Gastroesophageal sphincter (tissue), 3 donors: ENCODE data around the gene PLCH2.

ENCODE experiments used
- CTCF ChIP-seq, 4 experiments: fragments of 200-600 bp in 2 of 4; fragments of 450-650 bp in 2 of 4; sonication (generic) in 1 of 4; IDR thresholded peaks; one replicate each; pipeline ENCODE4 v1.5.1; 2017 to 2019; ENCODE audit warnings: antibody characterized with exemption in 4 of 4, mild to moderate bottlenecking in 2 of 4, moderate library complexity in 2 of 4
- EP300 ChIP-seq: sonication (generic); formaldehyde crosslinking; IDR thresholded peaks from one replicate; pipeline ENCODE4 v1.6.1; 2017; ENCODE audit warnings: antibody characterized with exemption, mild to moderate bottlenecking
- POLR2A ChIP-seq, 2 donors: fragments of 450-650 bp; IDR thresholded peaks; one replicate each; pipeline ENCODE4 v1.6.1; 2017; ENCODE audit warnings: antibody characterized with exemption in 2 of 2, mild to moderate bottlenecking in 2 of 2, moderate library complexity in 1 of 2
- POLR2AphosphoS5 ChIP-seq: sonication (generic); formaldehyde crosslinking; IDR thresholded peaks from one replicate; pipeline ENCODE4 v1.6.1; 2017; ENCODE audit warnings: antibody characterized with exemption

DNA sequence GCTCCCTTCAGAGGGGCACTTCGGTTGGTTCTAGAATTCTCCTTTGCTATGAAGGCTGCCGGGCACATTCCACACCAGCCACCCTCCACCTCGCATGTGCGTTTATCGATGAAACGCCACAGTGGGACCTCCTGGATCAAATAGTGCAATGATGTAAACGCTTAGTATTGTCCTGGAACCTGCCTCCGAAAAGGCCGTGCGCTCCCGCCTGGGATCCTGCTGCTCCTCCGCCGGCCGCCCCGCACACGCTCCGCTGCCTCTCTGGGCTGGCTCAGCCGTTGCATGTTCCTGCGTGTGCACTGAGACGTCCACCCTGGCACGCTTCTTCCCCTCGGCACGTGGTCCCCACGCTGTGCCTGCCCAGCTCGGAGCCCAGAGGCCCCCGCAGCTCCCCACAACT is 76.1 kb downstream of the PLCH2 start:
- TF ChIP-seq POLR2AphosphoS5: no peak
- no peak for TF ChIP-seq POLR2A (IDR thresholded peaks at IDR 0.05)
- TF ChIP-seq EP300: no peak
- TF ChIP-seq CTCF (IDR thresholded peaks at IDR 0.05): no peak
